GM12874 (cell line): ENCODE measurements around the gene NFKBIZ.

Source experiments
- CTCF ChIP-seq: IDR thresholded peaks from 2 replicates; pipeline ENCODE4 v1.5.1; 2011; ENCODE audit warnings: low read depth, mild to moderate bottlenecking, control low read depth, low read length, moderate library complexity; ENCODE audit not compliant: insufficient read depth

The NFKBIZ gene

GRCh38 chr3:101870138-101870537 is 20.8 kb downstream of the NFKBIZ start:
- TF ChIP-seq CTCF: no peak

- no peak for TF ChIP-seq CTCF
Measured at GRCh38 chr3:101873619-101874018, 24.3 kb downstream of the NFKBIZ start.

- TF ChIP-seq CTCF: no peak
Measured at GRCh38 chr3:101876142-101876541, 26.8 kb downstream of the NFKBIZ start.

GRCh38 chr3:101878589-101878988 is 29.3 kb downstream of the NFKBIZ start:
- no peak for TF ChIP-seq CTCF

GRCh38 chr3:101879102-101879501 is 29.8 kb downstream of the NFKBIZ start:
- no peak for TF ChIP-seq CTCF

GRCh38 chr3:101879623-101880284 is 30.4 kb downstream of the NFKBIZ start:
- TF ChIP-seq CTCF: no peak

GRCh38 chr3:101884776-101885175 is 35.5 kb downstream of the NFKBIZ start:
- no peak for TF ChIP-seq CTCF
